Transverse colon (tissue), 4 donors: Measurements from ENCODE around the gene FSTL5.

Source experiments
- CTCF ChIP-seq, 5 experiments: fragments of 200-600 bp in 3 of 5; fragments of 450-650 bp in 2 of 5; sonication (generic) in 3 of 5; IDR thresholded peaks; 1 replicate in 2 of 5; 2 replicates in 3 of 5; pipeline ENCODE4 v1.5.1; 2016 to 2017; ENCODE audit warnings: antibody characterized with exemption in 5 of 5, inconsistent platforms in 3 of 5, mild to moderate bottlenecking in 2 of 5, moderate library complexity in 1 of 5
- POLR2A ChIP-seq: fragments of 450-650 bp; IDR thresholded peaks from one replicate; pipeline ENCODE4 v1.6.1; 2016; ENCODE audit warnings: antibody characterized with exemption, mild to moderate bottlenecking, moderate library complexity
- POLR2AphosphoS5 ChIP-seq, 3 donors: sonication (generic); formaldehyde crosslinking; IDR thresholded peaks; one replicate each; pipeline ENCODE4 v1.6.1; 2016; ENCODE audit warnings: antibody characterized with exemption in 3 of 3

GRCh38 chr4:161813889-161814288 is 349.9 kb downstream of the FSTL5 start:
- TF ChIP-seq CTCF (IDR thresholded peaks at IDR 0.05), result no peak
- TF ChIP-seq POLR2AphosphoS5 (IDR thresholded peaks at IDR 0.05), result no peak
- TF ChIP-seq POLR2A, result no peak
